PC-3 (cell line): Measurements from ENCODE around the gene FAM151B. TPM values are rescaled to one million over a fixed set of nuclear protein-coding genes. Genes with fewer than 3 reads are reported as not detected.

Experiments used
- ATAC-seq: fragments of 200-7000 bp; cut with Tn5 transposase; 2 replicates; pipeline ENCODE4 v1.9.1; 2020; ENCODE audit warnings: mild to moderate bottlenecking, moderate library complexity
- BruUV-seq: library from RNA; stranded (reverse); fragments of 400-500 nt; replicated peaks from 2 replicates; lab custom pipeline; 2021; lab: Mats Ljungman, UMichigan
- CTCF ChIA-PET: fragments of 300-600 bp; sonication (Branson Sonifier 250); formaldehyde crosslinking; loops from one replicate; lab custom pipeline; 2022; ENCODE audit warnings: antibody characterized with exemption; lab: Charles Lee
- POLR2A ChIA-PET: fragments of 300-600 bp; sonication (Branson Sonifier 250); formaldehyde crosslinking; loops from one replicate; lab custom pipeline; 2022; ENCODE audit warnings: antibody characterized with exemption; ENCODE audit not compliant: unreplicated experiment; lab: Charles Lee
- DNase-seq: peaks from one replicate; pipeline ENCODE4 v3.0.0-alpha.2; 2015
- H2AFZ ChIP-seq: fragments of 300-600 bp; sonication (generic); 2 replicates; pipeline ENCODE4 v1.6.0; 2016; ENCODE audit warnings: antibody characterized with exemption, low read length
- H3F3A ChIP-seq: fragments of 300-600 bp; sonication (generic); one replicate; pipeline ENCODE4 v1.6.0; 2017; ENCODE audit warnings: antibody characterized with exemption, low read length, control low read depth, mild to moderate bottlenecking; ENCODE audit not compliant: unreplicated experiment
- H3K27ac ChIP-seq: fragments of 300-600 bp; sonication (generic); 2 replicates; pipeline ENCODE4 v1.5.1; 2016; ENCODE audit warnings: mild to moderate bottlenecking, low read length
- H3K27me3 ChIP-seq: fragments of 300-600 bp; sonication (generic); 2 replicates; pipeline ENCODE4 v1.6.1; 2016; ENCODE audit warnings: low read length, mixed read lengths
- H3K36me3 ChIP-seq: fragments of 300-600 bp; sonication (generic); 2 replicates; pipeline ENCODE4 v1.6.1; 2016; ENCODE audit warnings: low read depth, mixed run types, low read length, mixed read lengths
- H3K4me1 ChIP-seq: fragments of 300-600 bp; sonication (generic); 2 replicates; pipeline ENCODE4 v1.5.1; 2016; ENCODE audit warnings: low read length; ENCODE audit not compliant: insufficient read depth
- H3K4me2 ChIP-seq: fragments of 300-600 bp; sonication (generic); 2 replicates; pipeline ENCODE4 v1.6.0; 2016; ENCODE audit warnings: low read length
- H3K4me3 ChIP-seq: fragments of 300-600 bp; sonication (generic); 2 replicates; pipeline ENCODE4 v1.5.1; 2016; ENCODE audit warnings: mild to moderate bottlenecking, low read length, mixed read lengths
- H3K79me2 ChIP-seq: fragments of 300-600 bp; sonication (generic); 2 replicates; pipeline ENCODE4 v1.6.1; 2017; ENCODE audit warnings: low read length, mixed read lengths
- H3K9ac ChIP-seq: fragments of 300-600 bp; sonication (generic); 2 replicates; pipeline ENCODE4 v1.6.0; 2016; ENCODE audit warnings: mild to moderate bottlenecking, low read length
- H3K9me2 ChIP-seq: fragments of 300-600 bp; sonication (generic); replicated peaks from 2 replicates; pipeline ENCODE4 v1.6.1; 2016; ENCODE audit warnings: mixed run types, low read length, mixed read lengths
- H3K9me3 ChIP-seq: fragments of 300-600 bp; sonication (generic); 2 replicates; pipeline ENCODE4 v1.6.1; 2016; ENCODE audit warnings: low read length, mixed read lengths
- H4K20me1 ChIP-seq: fragments of 300-600 bp; sonication (generic); 2 replicates; pipeline ENCODE4 v1.6.1; 2016; ENCODE audit warnings: low read length, mixed read lengths
- CTCF ChIP-seq: fragments of 300-600 bp; sonication (generic); conservative IDR thresholded peaks from 2 replicates; pipeline ENCODE4 v1.5.1; 2017; ENCODE audit warnings: antibody characterized with exemption, low read depth, mild to moderate bottlenecking, low read length
- EZH2 ChIP-seq: fragments of 300-600 bp; sonication (generic); IDR thresholded peaks from one replicate; pipeline ENCODE4 v1.6.1; 2017; ENCODE audit warnings: antibody characterized with exemption, mild to moderate bottlenecking, low read length; ENCODE audit not compliant: unreplicated experiment
- EZH2phosphoT487 ChIP-seq: fragments of 300-600 bp; sonication (generic); IDR thresholded peaks from 2 replicates; pipeline ENCODE4 v1.6.1; 2018; ENCODE audit warnings: mild to moderate bottlenecking, antibody characterized with exemption, low read length, borderline replicate concordance
- intact Hi-C: fragments of 100-400 bp; cut with micrococcal nuclease; formaldehyde crosslinking; loops from 2 replicates; pipeline ENCODE4 v1.9.0; 2023
- total RNA-seq: library from RNA; depleted of rRNA; stranded (reverse); fragments of >200 nt; gene quantifications from 2 replicates; pipeline ENCODE4 v1.2.3, GENCODE V29; 2014

FAM151B gene
- total RNA-seq, 1 experiment from 2014 or later = 1.7 TPM

GRCh38 chr5:80588858-80589540, 101.1 kb downstream of the FAM151B start:
- intact Hi-C loops = no loop called here
- Histone ChIP-seq H2AFZ (no peak overlapping the region), H3K27me3 (no peaks in the 10 kb centered on the region)

GRCh38 chr5:80590766-80591165, 102.9 kb downstream of the FAM151B start:
- ATAC-seq (no peak), DNase-seq (no peak)
- TF ChIP-seq EZH2phosphoT487 = no peak
- TF ChIP-seq EZH2 = no peak
- TF ChIP-seq CTCF = no peak
- no peaks in the 10 kb centered on the region for H4K20me1 ChIP-seq
- ChIA-PET CTCF (no interaction called here), POLR2A (no interaction called here)
- H3K9ac ChIP-seq = no peak overlapping the region
- no peaks in the 10 kb centered on the region for H3K27me3 ChIP-seq
- no TSS peak for BruUV-seq
- intact Hi-C loops = no loop called here
- no peak overlapping the region for H2AFZ ChIP-seq
- no peak overlapping the region for H3K4me3 ChIP-seq
- no peak overlapping the region for H3K27ac ChIP-seq
- no peaks in the 10 kb centered on the region for H3K36me3 ChIP-seq
- no peaks in the 10 kb centered on the region for H3F3A ChIP-seq
- no peaks in the 10 kb centered on the region for H3K79me2 ChIP-seq
- no peaks in the 10 kb centered on the region for H3K9me3 ChIP-seq
- no peaks in the 10 kb centered on the region for H3K9me2 ChIP-seq
- H3K4me1 ChIP-seq = no peaks in the 10 kb centered on the region
- no peak overlapping the region for H3K4me2 ChIP-seq

More at GRCh38 chr5:80588858-80589540, 101.1 kb downstream of the FAM151B start:
- ATAC-seq (no peak), DNase-seq (no peak)
- Histone ChIP-seq H3K79me2 (no peaks in the 10 kb centered on the region), H3K4me3 (no peak overlapping the region), H3K36me3 (no peaks in the 10 kb centered on the region), H3K9ac (no peak overlapping the region), H3K4me2 (no peak overlapping the region), H3K4me1 (no peaks in the 10 kb centered on the region), H3F3A (no peaks in the 10 kb centered on the region), H4K20me1 (no peaks in the 10 kb centered on the region), H3K9me3 (no peaks in the 10 kb centered on the region), H3K9me2 (no peaks in the 10 kb centered on the region), H3K27ac (no peak overlapping the region)
- ChIA-PET POLR2A (no interaction called here), CTCF (no interaction called here)
- no TSS peak for BruUV-seq
- no peak for TF ChIP-seq EZH2phosphoT487
- no peak for TF ChIP-seq CTCF
- TF ChIP-seq EZH2 = no peak

GRCh38 chr5:80591352-80591751, 103.5 kb downstream of the FAM151B start:
- Histone ChIP-seq H3K36me3 (no peaks in the 10 kb centered on the region), H4K20me1 (no peaks in the 10 kb centered on the region), H3K9me2 (no peaks in the 10 kb centered on the region), H3K4me2 (no peak overlapping the region), H2AFZ (no peak overlapping the region), H3K4me3 (no peak overlapping the region), H3K9me3 (no peaks in the 10 kb centered on the region), H3K79me2 (no peaks in the 10 kb centered on the region), H3K4me1 (no peaks in the 10 kb centered on the region), H3F3A (no peaks in the 10 kb centered on the region), H3K27me3 (no peaks in the 10 kb centered on the region), H3K9ac (no peak overlapping the region), H3K27ac (no peak overlapping the region)
- no peak for ATAC-seq
- DNase-seq = no peak
- ChIA-PET POLR2A (no interaction called here), CTCF (no interaction called here)
- BruUV-seq = no TSS peak
- no peak for TF ChIP-seq EZH2
- no peak for TF ChIP-seq CTCF
- TF ChIP-seq EZH2phosphoT487 = no peak
- intact Hi-C loops = no loop called here
